GM13977 (cell line): ENCODE measurements around the gene SRD5A3.

Experiments
- DNase-seq: peaks from one replicate; pipeline ENCODE4 v3.0.0; 2012; ENCODE audit warnings: low spot score
- in situ Hi-C: fragments of 300-500 bp; cut with MboI; formaldehyde crosslinking; loops from one replicate; pipeline ENCODE4 v1.12.0; 2022; ENCODE audit warnings: low sequenced_read_pairs, low pct_unique_long_range_greater_than_20kb, mixed read lengths, inconsistent platforms; ENCODE audit not compliant: unreplicated experiment
- TF ChIP-seq, protein P1 (sequence below): IDR thresholded peaks from 2 replicates; pipeline ENCODE4 v1.5.1; 2012; ENCODE audit warnings: mild to moderate bottlenecking, control low read depth; ENCODE audit not compliant: insufficient read depth; ENCODE audit errors: extremely low read depth, missing control alignments

The SRD5A3 gene

DNA sequence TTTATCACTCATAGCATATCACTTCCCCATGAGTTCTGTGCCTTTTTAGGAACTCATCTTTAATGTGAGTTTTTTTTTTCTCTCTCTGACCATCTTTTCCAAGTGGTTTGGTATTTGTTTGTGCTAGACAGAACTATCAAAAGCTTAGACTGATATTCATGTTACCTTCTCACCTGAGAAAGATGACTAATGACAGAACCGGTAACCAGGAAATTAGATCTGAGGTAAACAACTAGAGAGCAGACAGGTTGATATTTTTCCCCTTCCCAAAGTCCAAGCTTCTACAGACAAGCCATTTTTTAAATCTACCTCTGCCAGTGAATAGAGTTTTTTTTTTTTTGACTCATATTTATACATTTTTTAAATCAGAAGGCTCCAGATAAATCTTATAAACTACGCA, 17.0 kb upstream of the SRD5A3 start:
- TF ChIP-seq, protein P1, sequence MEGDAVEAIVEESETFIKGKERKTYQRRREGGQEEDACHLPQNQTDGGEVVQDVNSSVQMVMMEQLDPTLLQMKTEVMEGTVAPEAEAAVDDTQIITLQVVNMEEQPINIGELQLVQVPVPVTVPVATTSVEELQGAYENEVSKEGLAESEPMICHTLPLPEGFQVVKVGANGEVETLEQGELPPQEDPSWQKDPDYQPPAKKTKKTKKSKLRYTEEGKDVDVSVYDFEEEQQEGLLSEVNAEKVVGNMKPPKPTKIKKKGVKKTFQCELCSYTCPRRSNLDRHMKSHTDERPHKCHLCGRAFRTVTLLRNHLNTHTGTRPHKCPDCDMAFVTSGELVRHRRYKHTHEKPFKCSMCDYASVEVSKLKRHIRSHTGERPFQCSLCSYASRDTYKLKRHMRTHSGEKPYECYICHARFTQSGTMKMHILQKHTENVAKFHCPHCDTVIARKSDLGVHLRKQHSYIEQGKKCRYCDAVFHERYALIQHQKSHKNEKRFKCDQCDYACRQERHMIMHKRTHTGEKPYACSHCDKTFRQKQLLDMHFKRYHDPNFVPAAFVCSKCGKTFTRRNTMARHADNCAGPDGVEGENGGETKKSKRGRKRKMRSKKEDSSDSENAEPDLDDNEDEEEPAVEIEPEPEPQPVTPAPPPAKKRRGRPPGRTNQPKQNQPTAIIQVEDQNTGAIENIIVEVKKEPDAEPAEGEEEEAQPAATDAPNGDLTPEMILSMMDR: no peak
- DNase-seq: no peak
- in situ Hi-C loops: no loop called here

DNA sequence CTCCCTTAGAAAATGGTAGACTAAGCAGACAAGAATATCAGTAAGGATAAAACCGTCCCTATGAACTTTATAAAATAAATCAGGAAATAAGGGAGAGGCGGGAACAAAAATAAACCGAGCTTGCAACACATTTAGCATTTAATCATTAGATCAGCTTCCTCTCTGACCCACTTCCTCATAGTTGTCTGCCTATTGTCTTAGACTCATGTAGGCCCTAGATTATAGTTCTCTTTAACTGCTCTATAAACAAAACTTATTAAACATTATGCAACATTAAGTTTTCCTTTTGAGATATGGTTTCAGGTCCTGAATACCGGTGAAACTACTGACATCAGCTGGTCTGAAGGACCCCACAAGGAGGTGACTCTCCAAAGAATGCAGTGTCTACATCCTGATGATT, 15.8 kb upstream of the SRD5A3 start:
- in situ Hi-C loops: no loop called here
- no peak for DNase-seq
- TF ChIP-seq, protein P1: no peak

DNA sequence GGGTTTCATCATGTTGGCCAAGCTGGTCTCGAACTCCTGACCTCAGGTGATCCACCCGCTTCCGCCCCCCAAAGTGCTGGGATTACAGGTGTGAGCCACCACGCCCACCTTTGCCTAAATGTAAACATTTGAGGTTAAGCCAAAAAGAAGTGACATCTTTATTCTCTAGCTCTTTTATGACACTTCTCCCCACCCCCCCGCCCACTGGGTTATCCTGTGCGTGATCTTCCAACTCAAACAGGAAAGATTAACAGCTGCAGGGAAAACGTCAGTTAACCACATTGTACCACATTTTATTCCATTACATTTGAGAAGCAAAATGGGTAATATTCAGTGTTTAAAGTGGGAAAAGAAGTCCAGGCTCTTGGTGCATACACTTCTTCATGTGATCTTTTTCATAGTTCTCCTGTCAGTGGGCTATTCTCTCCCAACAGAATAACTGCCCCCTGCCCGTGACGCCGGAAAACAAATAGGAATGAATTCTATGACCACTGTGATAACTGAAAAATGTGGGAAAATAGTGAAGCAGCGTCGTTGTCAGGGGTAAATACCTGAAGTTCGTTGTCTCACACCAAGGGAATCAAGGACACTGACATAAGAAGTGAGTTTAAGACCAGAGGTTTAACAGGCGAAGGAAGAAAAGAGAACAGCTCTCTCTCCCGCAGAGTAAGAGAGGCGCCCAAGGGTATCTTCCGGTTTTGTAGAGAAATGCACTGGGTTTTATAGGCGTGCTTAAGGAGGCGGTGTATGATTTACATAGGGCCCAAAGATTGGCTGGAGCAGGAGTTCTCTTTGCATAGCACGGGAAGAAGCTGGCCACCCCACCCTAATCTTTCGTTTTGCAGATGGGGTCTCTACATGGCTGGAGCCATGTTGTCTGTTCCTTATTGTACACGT, 9.7 kb upstream of the SRD5A3 start:
- TF ChIP-seq, protein P1: no peak
- DNase-seq: no peak
- in situ Hi-C loops: no loop called here

DNA sequence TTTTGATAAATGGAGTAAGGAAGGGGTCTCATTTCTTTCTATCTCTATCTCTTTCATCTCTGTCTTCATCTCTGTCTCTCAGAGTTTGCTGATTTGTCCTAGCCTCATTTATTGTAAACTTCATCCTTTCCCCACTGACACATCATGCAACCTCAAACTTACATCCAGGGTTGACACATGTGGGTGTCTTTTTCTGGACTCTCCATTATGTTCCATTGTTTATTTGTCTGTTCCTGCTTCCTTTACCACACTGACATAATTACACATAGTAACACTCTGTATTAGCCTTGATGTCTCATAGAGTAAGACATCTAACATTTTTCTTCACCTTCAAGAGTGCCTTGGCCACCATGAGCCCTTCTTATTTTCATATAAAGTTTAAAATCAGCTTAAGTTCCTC, 8.1 kb upstream of the SRD5A3 start:
- in situ Hi-C loops: no loop called here
- TF ChIP-seq, protein P1: no peak
- DNase-seq: no peak

GRCh38 chr4:55338486-55338885, 7.6 kb upstream of the SRD5A3 start:
- TF ChIP-seq, protein P1: no peak
- in situ Hi-C loops: no loop called here
- no peak for DNase-seq

- TF ChIP-seq, protein P1: no peak
- in situ Hi-C loops: no loop called here
Measured at GRCh38 chr4:55340266-55340665, 5.8 kb upstream of the SRD5A3 start.

More at GRCh38 chr4:55340266-55340665, 5.8 kb upstream of the SRD5A3 start:
- no peak for DNase-seq
